ENCODE results near the gene TSSK1B.
"Not testable (repeated sequence)": the region's sequence is repeated elsewhere in the genome, so short reads cannot be mapped to it uniquely, and the experiment has no call there.

The TSSK1B gene, protein sequence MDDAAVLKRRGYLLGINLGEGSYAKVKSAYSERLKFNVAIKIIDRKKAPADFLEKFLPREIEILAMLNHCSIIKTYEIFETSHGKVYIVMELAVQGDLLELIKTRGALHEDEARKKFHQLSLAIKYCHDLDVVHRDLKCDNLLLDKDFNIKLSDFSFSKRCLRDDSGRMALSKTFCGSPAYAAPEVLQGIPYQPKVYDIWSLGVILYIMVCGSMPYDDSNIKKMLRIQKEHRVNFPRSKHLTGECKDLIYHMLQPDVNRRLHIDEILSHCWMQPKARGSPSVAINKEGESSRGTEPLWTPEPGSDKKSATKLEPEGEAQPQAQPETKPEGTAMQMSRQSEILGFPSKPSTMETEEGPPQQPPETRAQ

DNA sequence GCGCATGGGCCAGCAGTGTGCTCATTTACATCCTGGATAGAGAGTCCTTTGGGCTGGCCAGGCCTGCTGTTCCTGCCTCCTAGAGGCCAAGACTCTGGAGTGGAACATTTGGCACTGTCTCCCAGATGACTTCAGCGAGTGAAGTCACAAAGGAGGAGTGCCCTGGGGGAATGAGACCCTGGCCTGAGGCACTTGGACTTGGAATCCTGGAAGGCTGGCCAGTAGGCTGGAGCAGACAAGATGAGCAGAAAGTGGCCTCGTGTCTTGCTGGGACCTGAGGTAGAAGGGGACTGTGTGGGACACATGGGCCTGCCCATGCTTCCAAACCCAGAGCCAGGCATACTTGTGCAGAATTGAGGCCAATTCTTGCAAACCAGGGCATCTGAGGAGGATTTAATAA is at the start of gene TSSK1B:
TSS of gene TSSK1B (minus strand) at position 101 of the 400 bp plus-strand sequence. CDS start 150 bp downstream, outside the sequence.
- no peak for DNase-seq

DNA sequence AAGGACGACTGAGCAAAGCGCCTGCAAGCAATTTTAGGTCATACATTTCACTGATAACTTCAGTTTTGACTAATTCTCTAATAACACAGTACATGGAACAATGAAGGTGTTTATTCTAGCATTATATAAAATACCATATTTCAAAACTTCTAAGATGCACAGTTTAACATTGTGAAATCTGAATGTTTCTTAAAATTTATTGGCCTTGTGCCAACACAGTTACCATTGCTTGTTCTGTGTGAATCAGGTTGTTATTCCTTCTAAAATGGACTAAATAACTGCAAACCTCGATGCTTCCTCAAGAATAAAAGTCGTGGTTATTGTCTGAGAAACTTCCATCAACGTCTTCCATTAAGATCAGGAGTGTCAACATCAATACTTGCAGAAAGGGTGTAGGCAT is 45.5 kb upstream of the TSSK1B start:
- DNase-seq: no peak

DNA sequence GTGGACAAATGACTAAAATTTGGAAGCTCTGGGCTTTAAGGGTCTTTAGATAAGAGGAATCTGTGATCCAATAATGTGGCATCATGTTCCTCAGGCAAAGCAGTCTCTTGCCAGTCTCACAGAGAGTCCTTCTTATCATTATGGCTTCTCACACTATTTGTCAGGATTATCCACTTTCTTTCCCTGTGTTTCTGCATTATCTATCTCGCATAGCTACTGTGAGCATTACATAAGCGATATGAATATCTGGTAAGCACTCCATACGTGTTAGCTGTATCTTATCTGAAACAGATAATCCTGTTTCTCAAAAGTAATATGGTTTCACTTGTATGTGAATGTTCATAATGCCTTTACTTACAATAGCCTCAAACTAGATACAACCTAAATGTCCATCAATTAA is 43.9 kb upstream of the TSSK1B start:
- no peak for DNase-seq

DNA sequence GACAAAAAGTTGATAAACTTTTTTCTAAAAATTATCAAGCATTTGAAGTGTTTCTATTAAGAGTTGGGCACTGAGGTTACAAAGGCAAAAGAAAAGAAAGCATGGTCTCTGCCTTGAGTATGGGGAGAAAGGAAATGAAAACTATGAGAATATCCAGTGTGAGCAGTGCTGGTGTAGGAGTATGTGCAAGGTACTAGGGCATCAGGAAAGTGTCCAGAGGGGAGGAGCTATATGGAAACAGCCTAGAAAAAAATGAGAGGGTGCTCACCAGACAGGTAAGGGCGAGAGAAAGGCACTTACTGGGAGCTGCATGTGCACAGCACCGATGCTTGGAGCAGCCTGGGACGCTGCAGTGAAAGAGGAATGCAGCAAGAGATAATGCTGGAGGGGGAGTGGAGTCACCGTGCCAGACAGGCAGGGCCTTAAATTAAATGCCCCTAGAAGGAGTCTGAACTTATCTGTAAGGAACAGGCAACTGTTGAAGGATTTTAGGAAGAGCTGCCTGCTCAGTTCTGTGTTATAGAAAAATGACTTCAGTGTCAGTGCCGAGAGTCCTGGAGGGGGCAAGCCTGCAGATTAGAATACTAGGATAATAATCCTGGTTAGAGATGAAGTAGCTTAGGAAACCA is 39.4 kb upstream of the TSSK1B start:
- DNase-seq: no peak

DNA sequence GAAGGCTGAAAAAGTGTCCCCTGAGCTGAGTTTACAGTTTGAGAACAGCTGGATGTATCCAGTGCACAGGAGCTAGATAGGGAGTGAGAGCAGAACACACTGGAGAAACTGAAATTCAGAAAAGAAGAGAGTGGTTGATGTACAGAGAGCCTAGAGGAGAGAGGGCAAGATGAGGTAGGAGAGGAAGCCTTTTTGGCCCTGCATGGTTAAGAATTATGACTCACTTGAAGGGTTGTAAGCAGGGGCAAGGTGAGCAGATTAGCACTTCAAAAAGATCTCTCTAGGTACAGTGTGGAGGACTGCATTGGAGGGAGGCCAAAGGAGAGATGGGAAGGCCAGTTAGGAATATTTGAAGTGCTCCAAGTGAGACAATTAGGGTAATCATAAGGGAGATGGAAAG is 28.2 kb upstream of the TSSK1B start:
- no peak for DNase-seq

DNA sequence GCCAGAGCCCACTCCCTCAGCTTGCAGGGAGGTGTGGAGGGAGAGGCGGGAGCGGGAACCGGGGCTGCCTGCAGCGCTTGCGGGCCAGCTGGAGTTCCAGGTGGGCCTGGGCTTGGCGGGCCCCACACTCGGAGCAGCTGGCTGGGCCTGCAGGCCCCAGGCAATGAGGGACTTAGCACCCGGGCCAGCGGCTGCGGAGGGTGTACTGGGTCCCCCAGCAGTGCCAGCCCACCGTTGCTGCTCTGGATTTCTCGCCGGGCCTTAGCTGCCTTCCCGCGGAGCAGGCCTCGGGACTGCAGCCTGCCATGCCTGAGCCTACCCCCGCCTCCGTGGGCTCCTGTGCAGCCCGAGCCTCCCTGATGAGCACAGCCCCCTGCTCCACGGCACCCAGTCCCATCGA is 22.3 kb upstream of the TSSK1B start:
- DNase-seq: not testable (repeated sequence)

DNA sequence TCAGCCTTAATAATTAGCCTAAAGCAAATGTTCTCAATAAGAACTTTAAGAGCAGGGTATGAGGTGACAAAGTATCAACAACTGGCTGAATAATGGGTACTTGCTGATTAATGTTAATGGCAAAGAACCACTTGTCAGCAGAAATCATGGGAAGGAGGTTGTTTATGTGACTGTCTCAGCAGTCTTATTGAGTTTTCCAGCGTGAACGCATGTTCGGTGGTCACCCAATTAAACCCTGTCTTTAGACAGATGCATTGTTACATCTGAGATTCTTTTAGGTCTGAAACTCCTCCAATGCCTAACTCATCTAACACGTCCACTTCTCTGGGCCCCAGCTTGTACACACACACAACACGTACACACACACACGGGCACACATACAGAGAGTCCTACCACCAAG is 18.2 kb upstream of the TSSK1B start:
- no peak for DNase-seq

DNA sequence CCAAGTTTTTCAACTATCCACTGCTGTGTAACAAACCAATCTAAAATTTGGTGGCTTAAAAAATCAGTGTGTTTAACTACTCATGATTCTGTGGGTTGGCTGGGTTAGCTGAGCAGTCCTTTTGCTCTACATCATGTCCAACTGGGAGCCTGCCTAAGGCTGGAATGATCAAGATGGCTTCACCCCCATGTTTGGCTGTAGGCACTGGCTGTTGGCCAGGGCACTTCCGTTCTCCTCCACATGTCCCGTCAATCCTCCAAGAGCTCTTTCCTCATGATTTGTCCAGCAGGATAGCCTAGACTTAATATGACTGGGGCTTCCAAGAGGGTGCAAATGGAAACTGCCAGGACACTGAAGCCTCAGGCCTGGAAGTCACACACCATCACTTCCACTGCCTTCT is 17.0 kb upstream of the TSSK1B start:
- no peak for DNase-seq

DNA sequence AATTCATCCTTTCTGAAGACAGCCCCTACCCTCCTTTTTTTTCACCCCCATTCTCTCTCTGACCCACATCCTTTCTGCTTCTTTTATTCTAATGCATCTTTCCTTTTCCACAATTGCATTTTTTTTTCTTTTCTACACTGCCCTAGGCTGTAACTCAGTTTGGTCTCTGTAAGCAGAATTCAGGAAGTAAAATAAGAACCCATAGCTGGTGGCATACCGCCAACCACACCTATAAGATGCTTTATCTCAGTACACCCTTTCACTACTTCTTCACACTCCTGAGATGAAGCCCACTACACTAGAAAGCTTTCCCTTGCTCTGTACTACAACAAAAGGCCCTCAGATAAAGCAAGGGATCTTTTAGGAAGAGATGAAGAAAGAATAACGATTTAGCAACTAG is 16.1 kb upstream of the TSSK1B start:
- no peak for DNase-seq

DNA sequence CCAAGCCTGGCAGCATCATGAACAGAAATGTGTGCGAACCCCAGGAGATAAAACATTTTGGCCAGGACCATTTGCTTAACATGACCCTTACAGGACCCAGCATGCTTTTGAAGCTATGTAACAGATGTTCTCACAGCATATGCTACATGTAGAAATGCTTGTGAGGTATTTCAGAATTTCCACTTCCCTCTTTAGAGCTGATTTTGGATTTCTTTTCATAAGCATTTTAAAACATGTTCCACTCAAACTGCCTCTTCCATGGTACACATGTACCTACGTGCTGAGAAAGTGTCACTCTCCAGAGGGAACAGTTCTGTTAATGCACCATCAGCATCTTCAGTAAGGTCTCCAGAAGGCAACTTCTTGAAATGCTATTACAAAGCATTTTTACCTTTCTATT is 15.7 kb upstream of the TSSK1B start:
- no peak for DNase-seq

DNA sequence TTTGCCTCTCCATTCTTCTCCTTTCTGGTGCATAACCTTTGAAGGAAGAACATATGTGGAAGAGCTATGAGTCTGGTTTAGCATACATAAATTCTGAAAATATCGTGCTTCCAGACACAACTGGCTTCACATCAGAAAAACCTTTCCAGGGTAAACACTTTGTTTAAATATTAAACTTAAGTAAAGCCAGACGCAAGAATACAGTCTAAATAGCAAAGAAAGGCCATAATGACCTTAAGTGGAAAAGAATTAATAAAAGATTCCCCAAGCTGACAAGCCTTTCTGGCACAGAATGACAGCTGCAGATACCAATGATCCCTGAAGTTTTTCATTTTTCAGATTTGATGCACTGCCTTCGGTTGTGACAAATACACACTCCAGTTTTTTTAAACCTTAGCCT is 13.5 kb upstream of the TSSK1B start:
- no peak for DNase-seq

DNA sequence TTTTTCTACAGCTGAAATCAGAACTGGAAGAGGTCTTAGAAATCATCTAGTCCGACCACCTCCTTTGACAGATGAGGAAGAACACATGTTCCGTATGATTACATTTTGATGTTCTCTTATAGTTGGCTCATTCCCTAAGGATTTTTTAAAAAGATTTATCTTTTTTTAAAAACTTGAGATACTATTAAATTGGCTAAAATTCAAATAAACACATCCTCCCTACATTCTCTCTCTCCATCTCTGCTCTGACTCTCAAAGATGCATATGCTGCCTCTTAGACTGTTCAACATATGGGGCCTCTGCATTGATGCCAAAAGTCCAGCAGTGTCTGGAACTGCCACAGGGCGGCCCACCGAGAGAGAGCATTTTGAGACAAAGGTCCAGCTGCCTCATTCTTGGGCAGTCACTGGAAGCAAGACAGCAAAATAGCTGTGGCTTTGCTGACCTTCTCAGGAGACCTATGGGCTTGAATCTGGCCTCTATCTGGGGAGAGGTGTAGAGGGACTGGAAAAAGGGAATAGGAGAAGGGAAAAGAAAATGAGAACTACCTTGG is 12.8 kb upstream of the TSSK1B start:
- no peak for DNase-seq

DNA sequence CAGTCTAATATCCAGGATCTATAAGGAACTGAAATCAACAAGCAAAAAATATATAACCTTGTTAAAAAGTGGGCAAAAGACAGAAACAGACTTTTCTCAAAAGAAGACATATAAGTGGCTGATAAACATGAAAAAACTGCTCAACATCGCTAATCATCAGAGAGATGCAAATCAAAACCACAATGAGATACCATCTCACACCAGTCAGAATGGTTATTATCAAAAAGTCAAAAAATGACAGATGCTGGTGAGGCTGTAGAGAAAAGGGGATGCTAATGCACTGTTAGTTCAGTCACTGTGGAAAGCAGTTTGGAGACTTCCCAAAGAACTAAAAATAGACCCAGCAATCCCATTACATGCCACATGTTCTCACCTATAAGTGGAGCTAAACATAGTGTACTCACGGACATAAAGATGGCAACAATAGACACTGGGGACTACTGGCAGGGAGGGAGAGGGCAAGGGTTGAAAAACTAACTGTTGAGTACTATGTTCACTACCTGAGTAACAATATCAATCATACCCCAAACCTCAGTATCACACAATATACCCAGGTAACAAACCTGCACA is 11.7 kb upstream of the TSSK1B start:
- no peak for DNase-seq

DNA sequence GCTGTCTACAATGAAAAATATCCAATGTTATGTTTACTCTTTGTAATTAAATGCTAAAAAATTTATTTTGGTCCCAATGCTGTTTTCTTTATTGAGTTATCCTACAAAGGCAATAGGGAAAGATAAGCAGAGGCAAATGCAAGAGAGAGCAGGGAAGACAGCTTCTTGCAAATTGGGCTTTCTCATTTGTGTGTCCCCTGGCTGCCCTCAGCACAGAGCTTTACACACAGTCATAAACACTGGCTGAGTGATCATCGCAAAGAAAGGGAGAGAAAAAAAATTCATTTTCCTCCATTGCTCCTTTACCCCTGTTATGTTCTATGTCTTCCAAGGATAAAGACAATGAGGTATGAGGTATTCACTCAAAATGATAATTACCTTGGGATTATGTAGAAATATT is 2.3 kb upstream of the TSSK1B start:
- DNase-seq: no peak

DNA sequence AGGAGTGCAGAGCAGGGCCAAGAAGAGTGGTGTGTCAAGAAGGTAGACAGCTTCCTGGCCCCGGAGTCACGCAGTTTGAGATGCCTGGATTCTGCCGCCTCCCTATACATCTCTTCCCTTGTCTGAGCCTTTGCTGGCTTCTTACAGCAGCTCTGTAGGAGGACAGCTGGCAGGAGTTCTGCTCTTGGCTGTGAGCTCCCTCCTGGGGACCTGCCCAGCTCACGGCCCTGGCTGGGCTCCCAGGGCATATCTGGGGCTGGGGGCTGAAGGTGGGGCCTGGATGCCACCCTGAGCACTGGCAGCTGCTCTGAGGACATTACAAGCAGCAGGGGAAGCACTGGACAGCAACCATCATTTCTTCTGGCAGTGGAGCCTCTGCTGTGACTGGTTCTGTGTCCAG is 786 bp upstream of the TSSK1B start:
- no peak for DNase-seq

DNA sequence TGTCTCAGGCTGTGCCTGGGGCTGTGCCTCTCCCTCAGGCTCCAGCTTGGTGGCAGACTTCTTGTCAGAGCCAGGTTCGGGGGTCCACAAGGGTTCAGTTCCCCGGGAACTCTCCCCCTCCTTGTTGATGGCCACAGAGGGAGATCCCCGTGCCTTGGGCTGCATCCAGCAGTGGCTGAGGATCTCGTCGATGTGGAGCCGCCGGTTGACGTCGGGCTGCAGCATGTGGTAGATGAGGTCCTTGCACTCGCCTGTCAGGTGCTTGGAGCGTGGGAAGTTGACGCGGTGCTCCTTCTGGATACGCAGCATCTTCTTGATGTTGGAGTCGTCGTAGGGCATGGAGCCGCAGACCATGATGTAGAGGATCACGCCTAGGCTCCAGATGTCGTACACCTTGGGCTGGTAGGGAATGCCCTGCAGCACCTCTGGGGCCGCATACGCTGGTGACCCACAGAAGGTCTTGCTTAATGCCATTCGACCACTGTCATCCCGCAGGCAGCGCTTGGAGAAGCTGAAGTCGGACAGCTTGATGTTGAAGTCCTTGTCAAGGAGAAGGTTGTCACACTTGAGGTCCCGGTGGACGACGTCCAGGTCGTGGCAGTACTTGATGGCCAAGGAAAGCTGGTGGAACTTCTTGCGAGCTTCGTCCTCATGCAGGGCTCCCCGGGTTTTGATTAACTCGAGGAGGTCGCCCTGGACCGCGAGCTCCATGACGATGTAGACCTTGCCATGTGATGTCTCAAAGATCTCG is 752 bp downstream of the TSSK1B start:
- DNase-seq: no peak

DNA sequence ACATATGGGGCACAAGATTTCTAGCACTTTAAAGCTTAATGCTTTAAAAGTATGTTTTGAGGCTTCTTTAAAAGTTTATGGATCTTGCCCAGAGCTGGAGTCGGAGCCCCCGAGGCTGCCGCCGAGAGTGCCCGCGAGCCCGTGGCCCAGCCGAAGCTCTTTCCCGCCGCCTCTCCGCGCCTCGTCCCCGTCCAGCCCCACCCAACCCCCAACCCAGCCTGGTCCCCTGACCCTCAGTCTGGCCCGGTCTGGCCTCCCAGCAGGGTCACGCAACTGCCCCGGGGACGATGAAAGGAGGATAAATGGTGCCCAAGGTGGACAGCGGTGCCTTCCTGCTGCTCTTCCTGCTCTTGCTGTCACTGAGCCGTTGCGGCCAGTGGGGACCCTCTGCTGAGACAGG is 1.7 kb downstream of the TSSK1B start:
- no peak for DNase-seq

DNA sequence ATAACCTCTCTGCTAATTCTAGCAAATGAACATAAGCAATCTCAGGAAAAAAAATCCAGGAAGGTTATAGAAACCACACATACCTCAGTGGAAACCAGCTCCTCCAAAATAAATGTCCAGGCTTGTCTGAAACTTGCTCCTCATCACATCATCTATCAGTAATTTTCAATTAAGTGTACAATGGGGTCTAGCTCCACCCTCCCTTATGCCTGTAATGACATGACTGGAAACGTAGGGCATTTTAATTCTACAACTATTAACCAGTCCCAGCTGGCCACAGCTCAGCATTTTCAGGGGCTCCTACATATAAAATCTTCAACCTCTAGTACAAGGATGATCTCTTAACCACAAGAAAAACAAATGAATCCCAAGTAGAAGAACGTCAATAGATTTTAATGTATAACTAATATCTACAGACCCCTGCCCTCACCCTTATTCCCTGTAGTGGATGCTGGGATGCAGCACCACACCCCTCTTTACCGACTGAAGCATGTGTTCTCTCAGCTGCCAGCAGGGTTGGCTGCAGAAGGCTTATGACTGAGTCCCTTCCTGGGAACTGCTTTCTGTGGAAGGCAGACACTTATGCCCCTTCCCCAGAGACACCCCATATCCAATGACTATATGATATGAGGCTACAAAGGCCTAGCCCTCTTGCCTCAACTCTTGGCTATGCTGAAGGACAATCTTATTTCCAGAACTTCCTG is 6.8 kb downstream of the TSSK1B start:
- no peak for DNase-seq

DNA sequence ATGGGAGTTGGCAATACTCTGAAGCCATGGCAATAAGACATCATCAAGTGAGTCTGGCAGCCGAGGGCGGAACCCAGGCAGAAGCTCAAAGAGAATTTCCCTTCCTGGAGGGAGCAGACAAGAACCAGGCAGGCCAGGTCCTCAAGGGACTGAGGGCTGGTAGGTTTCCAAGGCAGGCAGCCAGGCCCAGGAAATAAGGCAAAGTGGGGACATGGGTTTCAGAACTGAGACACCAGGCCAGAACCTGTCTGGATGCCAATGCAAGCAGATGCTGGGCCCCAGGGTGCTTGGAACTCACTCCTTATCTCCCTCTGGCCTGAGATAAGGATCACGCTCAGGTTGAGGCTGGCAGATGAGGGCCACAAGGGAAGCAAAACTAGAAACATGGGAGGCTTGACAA is 8.9 kb downstream of the TSSK1B start:
- no peak for DNase-seq

DNA sequence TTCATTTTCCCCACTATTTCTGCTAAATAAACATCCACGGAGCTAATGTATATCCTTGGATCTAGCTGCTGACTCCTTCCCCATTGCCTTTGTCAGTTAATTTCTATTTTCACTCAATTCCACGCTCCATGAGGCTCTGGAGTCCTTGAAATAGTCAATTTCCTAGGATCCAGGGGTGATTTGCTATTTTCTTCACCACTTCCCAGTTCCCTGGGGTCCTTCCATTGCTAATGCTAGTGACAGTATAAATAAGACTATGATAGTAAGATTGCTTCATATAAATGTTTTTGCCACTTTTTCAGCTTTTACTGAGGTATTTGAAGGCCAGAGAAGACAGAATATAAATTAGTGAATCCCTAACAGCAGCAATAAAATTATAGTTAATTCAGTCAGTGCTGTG is 13.1 kb downstream of the TSSK1B start:
- no peak for DNase-seq

DNA sequence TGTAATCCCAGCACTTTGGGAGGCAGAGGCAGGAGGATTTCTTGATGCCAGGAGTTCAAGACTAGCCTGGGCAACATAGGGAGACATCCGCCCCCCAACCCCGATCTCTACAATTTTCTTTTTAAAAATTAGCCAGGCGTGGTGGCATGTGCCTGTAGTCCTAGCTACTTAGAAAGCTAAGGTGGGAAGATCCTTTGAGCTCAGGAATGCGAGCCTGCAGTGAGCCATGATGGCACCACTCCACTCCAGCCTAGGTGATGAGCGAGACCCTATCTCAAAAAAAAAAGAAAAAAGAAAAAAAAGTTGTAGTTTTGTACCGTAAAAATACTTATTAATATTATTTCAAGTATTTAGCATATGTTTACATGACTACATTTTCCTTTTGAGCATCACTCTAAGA is 29.3 kb downstream of the TSSK1B start:
- no peak for DNase-seq

DNA sequence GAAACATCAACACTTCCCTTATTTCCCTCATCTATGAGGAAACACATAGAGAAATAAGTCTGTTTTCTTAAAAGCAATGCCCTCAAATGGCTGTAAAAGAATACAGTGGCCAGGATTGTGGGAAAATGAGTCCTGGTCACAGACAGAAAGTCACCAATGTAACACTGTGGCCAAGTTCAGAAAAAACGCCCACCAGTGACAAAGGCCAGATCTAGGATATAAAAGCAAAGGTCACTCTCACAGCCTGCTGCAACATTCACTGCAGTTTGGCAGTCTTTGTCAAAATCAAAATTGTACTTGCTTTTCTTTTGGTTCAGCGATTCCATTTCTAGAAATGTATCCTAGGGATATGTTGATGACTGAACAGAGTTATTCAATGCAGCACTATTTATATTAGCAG is 30.5 kb downstream of the TSSK1B start:
- no peak for DNase-seq

DNA sequence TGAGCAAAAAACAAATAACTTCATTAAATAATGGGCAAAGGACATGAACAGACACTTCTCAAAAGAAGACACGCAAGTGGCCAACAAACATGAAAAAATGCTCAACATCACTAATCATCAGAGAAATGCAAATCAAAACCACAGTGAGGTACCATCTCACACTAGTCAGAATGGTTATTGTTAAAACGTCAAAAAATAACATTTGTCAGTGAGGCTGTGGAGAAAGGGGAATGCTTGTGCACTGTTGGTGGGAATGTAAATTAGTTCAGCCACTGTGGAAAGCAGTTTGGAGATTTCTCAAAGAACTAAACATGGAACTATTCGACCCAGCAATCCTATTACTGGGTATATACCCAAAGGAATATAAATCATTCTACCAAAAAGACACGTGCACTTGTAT is 36.8 kb downstream of the TSSK1B start:
- not testable (repeated sequence) for DNase-seq
